PC-9 (cell line): ENCODE measurements around the gene NSMCE3. TPM values are rescaled to one million over a fixed set of nuclear protein-coding genes. Genes with fewer than 3 reads are reported as not detected.

ENCODE experiments used
- BruUV-seq: library from RNA; stranded (reverse); fragments of 400-500 nt; replicated peaks from 2 replicates; lab custom pipeline; 2021; lab: Mats Ljungman, UMichigan
- CTCF ChIA-PET: fragments of 300-600 bp; sonication (Branson Sonifier 250); formaldehyde crosslinking; loops from one replicate; lab custom pipeline; 2022; ENCODE audit warnings: antibody characterized with exemption; lab: Charles Lee
- POLR2A ChIA-PET: fragments of 300-600 bp; sonication (Branson Sonifier 250); formaldehyde crosslinking; loops from one replicate; lab custom pipeline; 2022; ENCODE audit warnings: antibody characterized with exemption; ENCODE audit not compliant: unreplicated experiment; lab: Charles Lee
- DNase-seq, 2 experiments: peaks; one replicate each; pipeline versions ENCODE4 v3.0.0 to v3.0.0-alpha.2; 2015 to 2022; ENCODE audit warnings: mixed read lengths in 1 of 2
- H2AFZ ChIP-seq: fragments of 200-600 bp; sonication (generic); 2 replicates; pipeline ENCODE4 v1.8.1; 2017; ENCODE audit warnings: antibody characterized with exemption
- H3F3A ChIP-seq: fragments of 200-600 bp; sonication (generic); 2 replicates; pipeline ENCODE4 v1.8.1; 2017; ENCODE audit warnings: antibody characterized with exemption, mild to moderate bottlenecking, low read depth; ENCODE audit not compliant: insufficient read depth
- H3K27ac ChIP-seq: fragments of 200-600 bp; sonication (generic); 2 replicates; pipeline ENCODE4 v1.6.1; 2016; ENCODE audit warnings: mixed run types
- H3K27me3 ChIP-seq: fragments of 200-600 bp; sonication (generic); 2 replicates; pipeline ENCODE4 v1.6.1; 2016; ENCODE audit warnings: low read depth, mixed run types; ENCODE audit not compliant: insufficient read depth
- H3K36me3 ChIP-seq: fragments of 200-600 bp; sonication (generic); 2 replicates; pipeline ENCODE4 v1.6.1; 2016; ENCODE audit warnings: low read depth, mixed run types
- H3K4me1 ChIP-seq: fragments of 200-600 bp; sonication (generic); replicated peaks from 2 replicates; pipeline ENCODE4 v1.6.1; 2016; ENCODE audit warnings: mixed run types; ENCODE audit not compliant: insufficient read depth
- H3K4me2 ChIP-seq: fragments of 200-600 bp; sonication (generic); 2 replicates; pipeline ENCODE4 v1.6.1; 2017; ENCODE audit warnings: mixed run types
- H3K4me3 ChIP-seq: fragments of 200-600 bp; sonication (generic); 2 replicates; pipeline ENCODE4 v1.6.1; 2016; ENCODE audit warnings: mixed run types
- H3K79me2 ChIP-seq: fragments of 200-600 bp; sonication (generic); 2 replicates; pipeline ENCODE4 v1.6.1; 2017; ENCODE audit warnings: low read depth, mixed run types
- H3K9me2 ChIP-seq: fragments of 200-600 bp; sonication (generic); 2 replicates; pipeline ENCODE4 v1.8.1; 2017; ENCODE audit warnings: mild to moderate bottlenecking; ENCODE audit not compliant: insufficient read depth
- H3K9me3 ChIP-seq: fragments of 200-600 bp; sonication (generic); 2 replicates; pipeline ENCODE4 v1.8.1; 2016; ENCODE audit warnings: low read depth; ENCODE audit not compliant: insufficient read depth
- H4K20me1 ChIP-seq: fragments of 200-600 bp; sonication (generic); 2 replicates; pipeline ENCODE4 v1.8.1; 2017; ENCODE audit not compliant: insufficient read depth
- CTCF ChIP-seq: fragments of 200-600 bp; sonication (generic); conservative IDR thresholded peaks from 2 replicates; pipeline ENCODE4 v1.6.1; 2017; ENCODE audit warnings: mixed run types, antibody characterized with exemption, mild to moderate bottlenecking, moderate library complexity
- EZH2 ChIP-seq: fragments of 200-600 bp; sonication (generic); IDR thresholded peaks from 2 replicates; pipeline ENCODE4 v1.8.0; 2017; ENCODE audit warnings: antibody characterized with exemption, low read depth
- intact Hi-C: fragments of 100-400 bp; cut with micrococcal nuclease; formaldehyde crosslinking; loops from one replicate; pipeline ENCODE4 v1.10.0; 2022; ENCODE audit not compliant: unreplicated experiment
- total RNA-seq: library from RNA; stranded (reverse); gene quantifications from 2 replicates; pipeline ENCODE4 v1.2.3, GENCODE V29; 2021

The NSMCE3 gene
- total RNA-seq, 1 experiment from 2014 or later, result 4.0 TPM

GRCh38 chr15:29222129-29222853, 47.3 kb downstream of the NSMCE3 start:
- intact Hi-C loops, result no loop called here
- Histone ChIP-seq H3F3A (no peaks in the 10 kb centered on the region), H3K4me3 (no peak overlapping the region), H2AFZ (no peak overlapping the region), H3K9me3 (no peaks in the 10 kb centered on the region), H3K79me2 (no peaks in the 10 kb centered on the region), H3K27me3 (peaks cover 35% of the 10 kb centered on the region), H3K9me2 (no peaks in the 10 kb centered on the region), H3K27ac (no peak overlapping the region), H3K36me3 (no peaks in the 10 kb centered on the region), H3K4me2 (no peak overlapping the region), H4K20me1 (no peaks in the 10 kb centered on the region), H3K4me1 (no peaks in the 10 kb centered on the region)
- no peak for DNase-seq
- ChIA-PET CTCF (no interaction called here), POLR2A (no interaction called here)
- TF ChIP-seq CTCF (no peak), EZH2 (no peak)
- no TSS peak for BruUV-seq

GRCh38 chr15:29220852-29221251, 48.8 kb downstream of the NSMCE3 start:
- intact Hi-C loops, result no loop called here
- no peak overlapping the region for H2AFZ ChIP-seq
- H4K20me1 ChIP-seq, result no peaks in the 10 kb centered on the region
- TF ChIP-seq EZH2 (no peak), CTCF (no peak)
- no peaks in the 10 kb centered on the region for H3K9me2 ChIP-seq
- no peaks in the 10 kb centered on the region for H3K9me3 ChIP-seq
- no peak overlapping the region for H3K4me2 ChIP-seq
- ChIA-PET CTCF (no interaction called here), POLR2A (no interaction called here)
- H3K4me3 ChIP-seq, result no peak overlapping the region
- no TSS peak for BruUV-seq
- H3K4me1 ChIP-seq, result no peaks in the 10 kb centered on the region
- no peak overlapping the region for H3K27ac ChIP-seq
- peaks cover 20% of the 10 kb centered on the region for H3K27me3 ChIP-seq
- H3K36me3 ChIP-seq, result no peaks in the 10 kb centered on the region
- no peaks in the 10 kb centered on the region for H3K79me2 ChIP-seq
- no peaks in the 10 kb centered on the region for H3F3A ChIP-seq
- DNase-seq, result no peak

GRCh38 chr15:29216955-29217354, 52.7 kb downstream of the NSMCE3 start:
- no peaks in the 10 kb centered on the region for H3K4me1 ChIP-seq
- no peaks in the 10 kb centered on the region for H4K20me1 ChIP-seq
- no peak overlapping the region for H2AFZ ChIP-seq
- ChIA-PET CTCF (no interaction called here), POLR2A (no interaction called here)
- peaks cover 10% of the 10 kb centered on the region; the same call in 1 of the 2 replicates for H3K27me3 ChIP-seq
- no peaks in the 10 kb centered on the region for H3K9me2 ChIP-seq
- no peaks in the 10 kb centered on the region for H3K9me3 ChIP-seq
- intact Hi-C loops, result no loop called here
- H3K36me3 ChIP-seq, result no peaks in the 10 kb centered on the region
- DNase-seq, result no peak
- no peak overlapping the region for H3K27ac ChIP-seq
- TF ChIP-seq EZH2, result no peak
- TF ChIP-seq CTCF, result no peak
- BruUV-seq, result no TSS peak
- H3K4me2 ChIP-seq, result no peak overlapping the region
- H3K79me2 ChIP-seq, result no peaks in the 10 kb centered on the region
- H3K4me3 ChIP-seq, result no peak overlapping the region
- no peaks in the 10 kb centered on the region for H3F3A ChIP-seq
